HEK293 (cell line): ENCODE measurements around the gene RIN3.

Source experiments
- CTCF ChIA-PET: fragments of 350-600 bp; formaldehyde crosslinking; extraction: SDS; loops from one replicate; lab custom pipeline; 2021; ENCODE audit warnings: antibody characterized with exemption; lab: Yijun Ruan, JAX
- POLR2A ChIA-PET: fragments of 300-600 bp; formaldehyde crosslinking; extraction: SDS; loops from one replicate; lab custom pipeline; 2020; ENCODE audit warnings: antibody characterized with exemption, inconsistent platforms; lab: Yijun Ruan, JAX
- H3K27ac ChIP-seq: fragments of 200-500 bp; sonication (Bioruptor generic); 2 replicates; pipeline ENCODE4 v1.5.1; 2014; ENCODE audit warnings: low read depth, low read length, control low read depth, inconsistent platforms; ENCODE audit errors: extremely low read depth
- H3K36me3 ChIP-seq, 2 experiments: fragments of 200-500 bp in 1 of 2; sonication (Bioruptor generic) in 1 of 2; 1 replicate in 1 of 2; 2 replicates in 1 of 2; pipeline ENCODE4 v1.5.1; 2014 to 2017; ENCODE audit warnings: inconsistent platforms in 2 of 2, low read length in 2 of 2; ENCODE audit not compliant: control insufficient read depth in 2 of 2, insufficient read depth in 1 of 2
- H3K4me1 ChIP-seq: fragments of 200-500 bp; sonication (Bioruptor generic); 2 replicates; pipeline ENCODE4 v1.5.1; 2014; ENCODE audit warnings: mild to moderate bottlenecking, low read length, inconsistent platforms; ENCODE audit not compliant: control insufficient read depth, insufficient read depth
- H3K4me3 ChIP-seq: 2 replicates; pipeline ENCODE4 v1.5.1; 2011; ENCODE audit warnings: low read depth, mild to moderate bottlenecking, control low read depth, low read length, moderate library complexity
- H3K9me3 ChIP-seq: fragments of 200-500 bp; sonication (Bioruptor generic); 2 replicates; pipeline ENCODE4 v1.5.1; 2014; ENCODE audit warnings: low read depth, low read length, inconsistent platforms; ENCODE audit not compliant: control insufficient read depth, insufficient read depth
- GFI1B ChIP-seq: fragments of 450-650 bp; formaldehyde crosslinking; IDR thresholded peaks from 2 replicates; pipeline ENCODE4 v1.5.1; 2016; ENCODE audit warnings: missing biosample characterization, missing genetic modification characterization
- GLI4 ChIP-seq: fragments of 450-650 bp; formaldehyde crosslinking; IDR thresholded peaks from 2 replicates; pipeline ENCODE4 v1.5.1; 2016; ENCODE audit warnings: missing biosample characterization, missing genetic modification characterization
- KLF1 ChIP-seq: fragments of 450-650 bp; formaldehyde crosslinking; IDR thresholded peaks from 2 replicates; pipeline ENCODE4 v1.5.1; 2016; ENCODE audit warnings: missing biosample characterization, missing genetic modification characterization
- OVOL3 ChIP-seq: fragments of 450-650 bp; formaldehyde crosslinking; IDR thresholded peaks from 2 replicates; pipeline ENCODE4 v1.5.1; 2016; ENCODE audit warnings: missing biosample characterization, missing genetic modification characterization
- SCRT1 ChIP-seq: fragments of 450-650 bp; formaldehyde crosslinking; IDR thresholded peaks from 2 replicates; pipeline ENCODE4 v1.5.1; 2016; ENCODE audit warnings: missing biosample characterization, missing genetic modification characterization, borderline replicate concordance
- SP3 ChIP-seq: fragments of 450-650 bp; formaldehyde crosslinking; IDR thresholded peaks from 2 replicates; pipeline ENCODE4 v1.5.1; 2016; ENCODE audit warnings: missing biosample characterization, missing genetic modification characterization
- SP7 ChIP-seq: fragments of 450-650 bp; formaldehyde crosslinking; IDR thresholded peaks from 2 replicates; pipeline ENCODE4 v1.5.1; 2016; ENCODE audit warnings: missing biosample characterization, missing genetic modification characterization
- ZBTB1 ChIP-seq: fragments of 450-650 bp; formaldehyde crosslinking; IDR thresholded peaks from 2 replicates; pipeline ENCODE4 v1.5.1; 2016; ENCODE audit warnings: missing biosample characterization, missing genetic modification characterization
- ZNF112 ChIP-seq: fragments of 450-650 bp; formaldehyde crosslinking; IDR thresholded peaks from 2 replicates; pipeline ENCODE4 v1.5.0; 2017; ENCODE audit warnings: missing biosample characterization, missing genetic modification characterization
- ZNF138 ChIP-seq: fragments of 450-650 bp; formaldehyde crosslinking; IDR thresholded peaks from 2 replicates; pipeline ENCODE4 v1.5.1; 2016; ENCODE audit warnings: missing biosample characterization, missing genetic modification characterization, borderline replicate concordance
- ZNF350 ChIP-seq: fragments of 450-650 bp; formaldehyde crosslinking; IDR thresholded peaks from 2 replicates; pipeline ENCODE4 v1.5.0; 2017; ENCODE audit warnings: missing biosample characterization, mild to moderate bottlenecking, missing genetic modification characterization
- ZNF37A ChIP-seq: fragments of 450-650 bp; IDR thresholded peaks from 2 replicates; pipeline ENCODE4 v1.5.1; 2018; ENCODE audit warnings: missing biosample characterization, missing genetic modification characterization
- ZNF394 ChIP-seq: fragments of 450-650 bp; formaldehyde crosslinking; IDR thresholded peaks from 2 replicates; pipeline ENCODE4 v1.5.1; 2016; ENCODE audit warnings: missing biosample characterization, missing genetic modification characterization, mild to moderate bottlenecking, moderate library complexity, borderline replicate concordance
- ZNF521 ChIP-seq: fragments of 450-650 bp; formaldehyde crosslinking; IDR thresholded peaks from 2 replicates; pipeline ENCODE4 v1.5.1; 2017; ENCODE audit warnings: missing biosample characterization, mild to moderate bottlenecking, missing genetic modification characterization
- ZNF560 ChIP-seq: fragments of 450-650 bp; formaldehyde crosslinking; IDR thresholded peaks from 2 replicates; pipeline ENCODE4 v1.5.1; 2017; ENCODE audit warnings: missing biosample characterization, missing genetic modification characterization, borderline replicate concordance
- ZNF561 ChIP-seq: fragments of 450-650 bp; IDR thresholded peaks from 2 replicates; pipeline ENCODE4 v1.5.1; 2018; ENCODE audit warnings: missing biosample characterization, missing genetic modification characterization, borderline replicate concordance
- ZNF571 ChIP-seq: fragments of 450-650 bp; formaldehyde crosslinking; IDR thresholded peaks from 2 replicates; pipeline ENCODE4 v1.5.0; 2017; ENCODE audit warnings: missing biosample characterization, missing genetic modification characterization
- ZNF621 ChIP-seq: fragments of 450-650 bp; formaldehyde crosslinking; IDR thresholded peaks from 2 replicates; pipeline ENCODE4 v1.5.1; 2017; ENCODE audit warnings: missing biosample characterization, missing genetic modification characterization
- ZNF629 ChIP-seq: fragments of 450-650 bp; formaldehyde crosslinking; IDR thresholded peaks from 2 replicates; pipeline ENCODE4 v1.5.1; 2017; ENCODE audit warnings: missing biosample characterization, missing genetic modification characterization
- ZNF830 ChIP-seq: fragments of 450-650 bp; IDR thresholded peaks from 2 replicates; pipeline ENCODE4 v1.5.0; 2018; ENCODE audit warnings: missing biosample characterization, missing genetic modification characterization, low read depth, mild to moderate bottlenecking, moderate library complexity
- ZXDB ChIP-seq: fragments of 450-650 bp; formaldehyde crosslinking; IDR thresholded peaks from 2 replicates; pipeline ENCODE4 v1.5.1; 2016; ENCODE audit warnings: missing biosample characterization, missing genetic modification characterization
- TF ChIP-seq, protein P1 (sequence below): fragments of 450-650 bp; formaldehyde crosslinking; IDR thresholded peaks from 2 replicates; pipeline ENCODE4 v1.5.1; 2016; ENCODE audit warnings: missing biosample characterization, missing genetic modification characterization, low read depth
- TF ChIP-seq, protein P2 (sequence below): fragments of 450-650 bp; formaldehyde crosslinking; IDR thresholded peaks from 2 replicates; pipeline ENCODE4 v1.5.1; 2016; ENCODE audit warnings: missing biosample characterization, missing genetic modification characterization
- TF ChIP-seq, protein P3 (sequence below): fragments of 450-650 bp; formaldehyde crosslinking; IDR thresholded peaks from 2 replicates; pipeline ENCODE4 v1.5.1; 2016; ENCODE audit warnings: missing biosample characterization, missing genetic modification characterization
- TF ChIP-seq, protein P4 (sequence below): fragments of 450-650 bp; formaldehyde crosslinking; IDR thresholded peaks from 2 replicates; pipeline ENCODE4 v1.5.1; 2016; ENCODE audit warnings: missing biosample characterization, missing genetic modification characterization
- TF ChIP-seq, protein P5 (sequence below): fragments of 450-650 bp; IDR thresholded peaks from 2 replicates; pipeline ENCODE4 v1.5.1; 2018; ENCODE audit warnings: missing biosample characterization, mild to moderate bottlenecking, missing genetic modification characterization

Gene RIN3

DNA sequence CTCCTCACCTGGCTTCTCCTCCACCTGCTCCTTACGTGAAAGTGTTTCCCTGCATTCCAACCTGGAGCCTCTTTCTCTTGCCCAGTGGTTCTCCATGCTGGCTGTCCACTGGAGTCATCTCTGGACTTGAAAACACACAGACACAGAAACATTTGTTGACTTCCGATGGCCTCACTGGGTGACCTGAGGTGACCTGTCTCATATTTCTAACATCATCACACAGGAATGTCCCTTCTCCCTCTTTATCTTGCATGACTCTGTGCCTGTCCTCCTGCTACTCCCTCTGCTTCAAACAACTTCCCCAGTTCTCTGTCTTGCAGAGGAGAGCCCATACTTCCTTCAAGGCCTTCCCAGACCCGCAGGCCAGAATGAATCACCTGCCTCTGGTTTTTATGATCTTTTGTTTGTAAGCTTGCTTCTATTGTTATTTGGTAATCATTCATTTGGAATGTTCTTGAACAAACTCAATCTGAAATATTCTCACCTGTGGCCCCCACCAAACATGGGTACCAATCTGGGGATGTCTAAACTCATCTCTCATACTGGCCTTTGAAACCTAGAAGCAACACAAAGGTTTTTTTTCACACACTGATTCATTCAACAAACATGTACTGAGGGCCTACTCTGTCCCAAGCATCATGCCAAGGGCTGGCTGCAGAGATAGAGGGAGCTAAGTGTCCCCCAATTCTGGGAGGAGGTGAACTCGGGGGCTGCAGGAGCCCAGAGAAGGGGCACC lies 9.7 kb upstream of the RIN3 start (continued):
- TF ChIP-seq SCRT1 (tag by site-specific recombination) = no peak
- TF ChIP-seq ZNF350 = no peak
- TF ChIP-seq ZNF394 = peak; percentile 92
- TF ChIP-seq, protein P1, sequence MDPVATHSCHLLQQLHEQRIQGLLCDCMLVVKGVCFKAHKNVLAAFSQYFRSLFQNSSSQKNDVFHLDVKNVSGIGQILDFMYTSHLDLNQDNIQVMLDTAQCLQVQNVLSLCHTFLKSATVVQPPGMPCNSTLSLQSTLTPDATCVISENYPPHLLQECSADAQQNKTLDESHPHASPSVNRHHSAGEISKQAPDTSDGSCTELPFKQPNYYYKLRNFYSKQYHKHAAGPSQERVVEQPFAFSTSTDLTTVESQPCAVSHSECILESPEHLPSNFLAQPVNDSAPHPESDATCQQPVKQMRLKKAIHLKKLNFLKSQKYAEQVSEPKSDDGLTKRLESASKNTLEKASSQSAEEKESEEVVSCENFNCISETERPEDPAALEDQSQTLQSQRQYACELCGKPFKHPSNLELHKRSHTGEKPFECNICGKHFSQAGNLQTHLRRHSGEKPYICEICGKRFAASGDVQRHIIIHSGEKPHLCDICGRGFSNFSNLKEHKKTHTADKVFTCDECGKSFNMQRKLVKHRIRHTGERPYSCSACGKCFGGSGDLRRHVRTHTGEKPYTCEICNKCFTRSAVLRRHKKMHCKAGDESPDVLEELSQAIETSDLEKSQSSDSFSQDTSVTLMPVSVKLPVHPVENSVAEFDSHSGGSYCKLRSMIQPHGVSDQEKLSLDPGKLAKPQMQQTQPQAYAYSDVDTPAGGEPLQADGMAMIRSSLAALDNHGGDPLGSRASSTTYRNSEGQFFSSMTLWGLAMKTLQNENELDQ (tag by site-specific recombination) = no peak
- no peak for TF ChIP-seq ZNF830
- TF ChIP-seq ZNF560 = no peak
- TF ChIP-seq GFI1B (tag by site-specific recombination) = no peak
- TF ChIP-seq GLI4 (tag by site-specific recombination) = no peak
- no peak for TF ChIP-seq ZNF37A (tag by site-specific recombination)
- no peak for TF ChIP-seq ZNF561
- TF ChIP-seq SP3 (tag by site-specific recombination) = no peak
- TF ChIP-seq, protein P2, sequence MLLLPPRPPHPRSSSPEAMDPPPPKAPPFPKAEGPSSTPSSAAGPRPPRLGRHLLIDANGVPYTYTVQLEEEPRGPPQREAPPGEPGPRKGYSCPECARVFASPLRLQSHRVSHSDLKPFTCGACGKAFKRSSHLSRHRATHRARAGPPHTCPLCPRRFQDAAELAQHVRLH = no peak
- TF ChIP-seq, protein P3, sequence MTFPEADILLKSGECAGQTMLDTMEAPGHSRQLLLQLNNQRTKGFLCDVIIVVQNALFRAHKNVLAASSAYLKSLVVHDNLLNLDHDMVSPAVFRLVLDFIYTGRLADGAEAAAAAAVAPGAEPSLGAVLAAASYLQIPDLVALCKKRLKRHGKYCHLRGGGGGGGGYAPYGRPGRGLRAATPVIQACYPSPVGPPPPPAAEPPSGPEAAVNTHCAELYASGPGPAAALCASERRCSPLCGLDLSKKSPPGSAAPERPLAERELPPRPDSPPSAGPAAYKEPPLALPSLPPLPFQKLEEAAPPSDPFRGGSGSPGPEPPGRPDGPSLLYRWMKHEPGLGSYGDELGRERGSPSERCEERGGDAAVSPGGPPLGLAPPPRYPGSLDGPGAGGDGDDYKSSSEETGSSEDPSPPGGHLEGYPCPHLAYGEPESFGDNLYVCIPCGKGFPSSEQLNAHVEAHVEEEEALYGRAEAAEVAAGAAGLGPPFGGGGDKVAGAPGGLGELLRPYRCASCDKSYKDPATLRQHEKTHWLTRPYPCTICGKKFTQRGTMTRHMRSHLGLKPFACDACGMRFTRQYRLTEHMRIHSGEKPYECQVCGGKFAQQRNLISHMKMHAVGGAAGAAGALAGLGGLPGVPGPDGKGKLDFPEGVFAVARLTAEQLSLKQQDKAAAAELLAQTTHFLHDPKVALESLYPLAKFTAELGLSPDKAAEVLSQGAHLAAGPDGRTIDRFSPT = peak; percentile 27; the same call in 1 of the 2 replicates
- 0 out of 2 replicates have a peak, but pooled peaks have one; percentile 29 for TF ChIP-seq ZNF629 (tag by site-specific recombination)
- no peak for TF ChIP-seq ZNF521 (tag by site-specific recombination)
- TF ChIP-seq, all 188 proteins: peak for 5

DNA sequence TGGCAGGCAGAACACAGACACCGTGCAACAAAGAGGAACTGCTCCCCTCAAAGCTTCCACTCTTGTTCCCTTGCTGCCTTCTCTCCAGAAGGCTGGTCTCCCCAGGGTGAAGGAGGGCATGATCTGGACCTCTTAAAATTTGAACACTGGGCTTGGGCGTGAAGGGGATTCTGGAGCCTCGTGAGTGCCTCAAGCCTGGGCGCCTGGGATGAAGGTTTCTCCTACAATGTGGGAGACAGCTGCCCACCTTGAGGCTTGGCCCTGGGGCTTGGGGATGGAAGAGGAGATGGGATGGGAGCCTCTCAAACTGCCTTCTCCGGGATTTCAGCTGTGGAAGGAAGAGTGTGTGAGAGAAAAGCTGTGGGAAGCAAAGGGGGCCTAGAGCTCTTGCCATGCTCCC lies 7.8 kb upstream of the RIN3 start:
- Histone ChIP-seq H3K9me3 (no peaks in the 10 kb centered on the region), H3K4me3 (no peak overlapping the region), H3K4me1 (no peaks in the 10 kb centered on the region), H3K36me3 (no peaks in the 10 kb centered on the region), H3K27ac (no peak overlapping the region)
- no peak for TF ChIP-seq OVOL3 (tag by site-specific recombination)
- no peak for TF ChIP-seq ZNF350
- TF ChIP-seq ZXDB (tag by site-specific recombination) = no peak
- TF ChIP-seq, protein P4, sequence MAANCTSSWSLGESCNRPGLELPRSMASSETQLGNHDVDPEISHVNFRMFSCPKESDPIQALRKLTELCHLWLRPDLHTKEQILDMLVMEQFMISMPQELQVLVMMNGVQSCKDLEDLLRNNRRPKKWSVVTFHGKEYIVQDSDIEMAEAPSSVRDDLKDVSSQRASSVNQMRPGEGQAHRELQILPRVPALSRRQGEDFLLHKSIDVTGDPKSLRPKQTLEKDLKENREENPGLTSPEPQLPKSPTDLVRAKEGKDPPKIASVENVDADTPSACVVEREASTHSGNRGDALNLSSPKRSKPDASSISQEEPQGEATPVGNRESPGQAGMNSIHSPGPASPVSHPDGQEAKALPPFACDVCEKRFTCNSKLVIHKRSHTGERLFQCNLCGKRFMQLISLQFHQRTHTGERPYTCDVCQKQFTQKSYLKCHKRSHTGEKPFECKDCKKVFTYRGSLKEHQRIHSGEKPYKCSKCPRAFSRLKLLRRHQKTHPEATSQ (tag by site-specific recombination) = no peak
- TF ChIP-seq ZNF621 (tag by site-specific recombination) = no peak
- TF ChIP-seq ZNF521 (tag by site-specific recombination) = no peak
- TF ChIP-seq, protein P5, sequence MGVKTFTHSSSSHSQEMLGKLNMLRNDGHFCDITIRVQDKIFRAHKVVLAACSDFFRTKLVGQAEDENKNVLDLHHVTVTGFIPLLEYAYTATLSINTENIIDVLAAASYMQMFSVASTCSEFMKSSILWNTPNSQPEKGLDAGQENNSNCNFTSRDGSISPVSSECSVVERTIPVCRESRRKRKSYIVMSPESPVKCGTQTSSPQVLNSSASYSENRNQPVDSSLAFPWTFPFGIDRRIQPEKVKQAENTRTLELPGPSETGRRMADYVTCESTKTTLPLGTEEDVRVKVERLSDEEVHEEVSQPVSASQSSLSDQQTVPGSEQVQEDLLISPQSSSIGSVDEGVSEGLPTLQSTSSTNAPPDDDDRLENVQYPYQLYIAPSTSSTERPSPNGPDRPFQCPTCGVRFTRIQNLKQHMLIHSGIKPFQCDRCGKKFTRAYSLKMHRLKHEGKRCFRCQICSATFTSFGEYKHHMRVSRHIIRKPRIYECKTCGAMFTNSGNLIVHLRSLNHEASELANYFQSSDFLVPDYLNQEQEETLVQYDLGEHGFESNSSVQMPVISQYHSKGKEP = no peak
- no peak for TF ChIP-seq ZNF138
- no peak for TF ChIP-seq ZBTB1
- TF ChIP-seq GLI4 (tag by site-specific recombination) = no peak
- no peak for TF ChIP-seq ZNF571 (tag by site-specific recombination)
- TF ChIP-seq KLF1 (tag by site-specific recombination) = no peak
- TF ChIP-seq SP7 = no peak
- TF ChIP-seq ZNF112 (tag by site-specific recombination) = no peak
- ChIA-PET CTCF (no interaction called here), POLR2A (no interaction called here)
